Adipose tissue (tissue), 3 donors: ENCODE data around the gene SLC35B2. TPM values are rescaled to one million over a fixed set of nuclear protein-coding genes. Genes with fewer than 3 reads are reported as not detected.

ENCODE experiments used
- H3K27ac ChIP-seq: one replicate; pipeline ENCODE4 v1.5.1; 2013; ENCODE audit warnings: low read depth, low read length
- WGBS, 3 donors: extraction: QIAGEN DNeasy Blood & Tissue Kit; methylation state at CpG; one replicate each; pipeline ENCODE4 v1.1.7; 2013; 5-methylcytosine and 5-hydroxymethylcytosine counted together
- polyA plus RNA-seq, 3 donors: library from polyadenylated mRNA; stranded (reverse); fragments of 200-250 nt; gene quantifications; one replicate each; pipeline ENCODE4 v1.2.3, GENCODE V29; 2013
- donor health status: healthy with polysubstance abuse.
- donor health status: Bipolar disorder and iron deficiency.
- donor health status: healthy.

Gene SLC35B2
- polyA plus RNA-seq, 3 donors = 12.5 to 27.8 (median 26.7) TPM

DNA sequence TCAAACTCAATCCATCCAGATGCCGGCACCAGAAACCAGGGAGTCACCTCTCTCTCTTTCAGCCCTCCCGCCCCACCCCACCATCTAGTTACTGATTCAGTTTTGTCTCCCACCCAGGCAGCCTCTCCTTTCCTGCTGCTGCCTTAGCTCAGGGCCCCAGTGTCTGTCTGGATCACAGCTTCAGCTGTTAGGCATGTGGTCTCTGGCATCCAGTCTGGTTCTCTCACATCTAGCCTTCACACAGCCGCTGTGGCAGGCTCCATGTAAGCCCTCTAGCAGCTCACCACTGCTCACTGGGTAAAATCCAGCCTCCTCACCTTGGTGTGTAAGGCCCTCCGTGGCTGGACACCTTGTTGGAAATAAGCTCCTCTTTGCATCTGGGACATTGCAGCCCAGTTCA lies 34.5 kb upstream of the SLC35B2 start:
- 63 to 78% (median 77%) methylated on average over 4 of the region's 4 CpGs for WGBS, 3 donors
- H3K27ac ChIP-seq = no peak overlapping the region

DNA sequence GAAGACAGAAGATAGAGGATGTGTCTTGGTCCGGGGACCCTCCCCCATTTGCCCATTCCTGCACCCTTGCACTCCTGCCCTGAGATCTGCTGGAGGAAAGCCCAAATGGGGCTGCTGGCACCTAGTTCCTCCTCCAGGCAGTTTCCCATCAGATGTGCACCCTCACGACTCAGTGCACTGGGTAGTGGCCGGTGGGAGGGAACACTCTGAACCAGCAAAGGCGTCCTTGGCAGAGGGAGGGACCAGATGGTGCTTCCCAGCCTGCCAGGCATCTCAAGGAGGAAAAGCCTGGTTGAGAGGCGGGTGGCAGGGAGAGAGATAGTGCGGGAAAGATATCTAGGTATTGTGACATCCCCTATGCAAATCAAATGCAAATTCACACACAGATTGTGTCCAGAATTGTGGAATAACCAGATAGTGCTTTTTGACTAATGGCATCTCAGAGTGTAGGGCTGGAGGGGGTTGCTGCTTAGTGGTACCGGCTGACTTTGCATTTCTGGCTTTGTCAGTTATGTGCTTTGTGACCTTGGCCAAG lies 32.5 kb upstream of the SLC35B2 start:
- no peak overlapping the region for H3K27ac ChIP-seq
- WGBS, 3 donors = 21 to 52% (median 45%) methylated on average over 7 of the region's 7 CpGs

DNA sequence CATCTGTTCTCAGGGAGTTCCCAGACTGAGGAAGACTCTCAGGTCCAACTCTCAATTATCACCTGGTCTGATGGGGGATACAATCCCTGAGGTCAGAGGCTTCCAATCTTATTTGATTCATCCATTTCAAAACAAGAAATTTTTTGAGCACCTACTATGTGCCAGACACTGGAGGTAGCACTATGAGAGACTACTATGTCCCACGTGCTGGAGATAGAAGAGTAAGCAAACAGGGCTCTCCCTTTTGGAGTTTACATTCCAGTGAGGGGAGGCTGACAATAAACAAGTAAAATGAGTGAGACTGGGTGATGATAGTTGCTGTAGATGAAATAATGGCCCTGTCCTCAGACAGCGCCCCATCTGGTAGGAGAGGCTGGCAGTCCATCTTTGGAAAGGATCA lies 29.4 kb upstream of the SLC35B2 start:
- 50 to 58% (median 56%) methylated on average over 2 of the region's 2 CpGs for WGBS, 3 donors
- H3K27ac ChIP-seq = no peak overlapping the region

DNA sequence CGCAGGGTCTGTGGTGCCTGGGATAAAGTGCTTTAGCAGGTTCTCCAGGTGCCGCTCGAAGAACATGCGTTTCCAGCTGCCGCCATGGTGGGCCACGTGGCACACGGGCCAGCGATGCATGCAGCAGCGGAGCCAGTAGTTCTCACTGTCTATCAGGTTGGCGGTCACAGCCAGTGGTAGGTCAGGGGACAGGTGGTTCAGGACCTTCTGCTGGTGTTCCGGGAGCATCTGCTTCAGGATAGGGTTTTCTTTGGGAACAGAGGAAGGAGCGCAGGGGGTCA lies 28.9 kb upstream of the SLC35B2 start:
- no peak overlapping the region for H3K27ac ChIP-seq
- WGBS, 3 donors = 85 to 88% (median 88%) methylated on average over 12 of the region's 12 CpGs

DNA sequence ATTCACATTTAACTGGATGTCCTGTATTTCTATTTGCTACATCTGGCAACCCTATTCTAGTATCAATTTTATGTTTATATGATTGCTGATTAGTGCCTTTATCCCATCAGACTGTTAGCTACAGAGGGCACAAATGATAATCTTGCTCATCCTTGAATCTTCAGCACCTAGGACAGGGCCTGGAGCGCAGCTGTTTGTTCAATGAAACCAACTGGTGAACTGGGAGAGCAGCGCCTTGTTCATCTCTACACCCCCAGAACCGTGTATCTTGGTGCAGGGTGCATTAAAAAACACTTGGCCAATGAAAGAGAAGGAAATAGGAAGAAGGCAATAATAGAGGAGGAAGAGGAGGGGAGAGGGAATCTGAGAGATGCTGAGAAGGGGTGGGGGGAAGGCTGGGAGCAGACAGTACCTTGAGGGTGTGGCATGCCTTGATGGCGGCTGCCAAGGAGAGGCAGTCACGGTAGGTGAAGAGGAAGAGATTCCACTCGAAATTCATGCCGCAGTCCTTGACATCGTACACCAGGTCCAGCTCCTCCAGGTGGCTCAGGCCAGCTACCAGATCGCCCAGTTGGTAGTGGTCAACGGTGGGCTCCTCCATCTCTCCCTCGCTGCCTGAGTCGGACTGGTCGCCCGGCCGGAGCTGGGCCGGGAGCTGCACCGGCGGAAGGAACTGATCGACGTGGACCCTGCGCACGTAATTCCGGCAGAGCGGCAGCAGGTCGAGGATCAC lies 28.4 kb upstream of the SLC35B2 start:
- WGBS, 3 donors = 69 to 82% (median 78%) methylated on average over 25 of the region's 25 CpGs
- H3K27ac ChIP-seq = no peak overlapping the region

DNA sequence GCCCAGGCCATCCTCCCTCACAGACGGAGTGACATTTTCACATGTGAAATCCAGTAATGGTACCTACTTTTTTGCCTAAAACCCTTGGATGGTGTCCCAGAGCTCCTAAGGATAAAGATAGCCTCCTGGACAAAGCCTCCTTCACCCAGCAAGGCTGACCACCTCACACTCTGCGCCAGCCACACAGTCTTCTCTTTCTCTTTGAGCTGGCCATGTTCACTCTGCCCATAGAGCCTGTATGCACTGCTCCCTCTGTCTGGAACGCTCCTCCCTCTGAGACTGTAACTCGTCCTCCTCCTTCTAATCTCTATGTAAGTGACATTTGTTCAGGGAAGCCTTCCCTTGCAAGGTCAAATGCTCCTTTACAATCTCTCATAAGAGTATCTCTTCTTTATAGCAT lies 27.5 kb upstream of the SLC35B2 start:
- 53 to 67% (median 53%) methylated on average over 4 of the region's 4 CpGs for WGBS, 3 donors
- H3K27ac ChIP-seq = no peak overlapping the region

DNA sequence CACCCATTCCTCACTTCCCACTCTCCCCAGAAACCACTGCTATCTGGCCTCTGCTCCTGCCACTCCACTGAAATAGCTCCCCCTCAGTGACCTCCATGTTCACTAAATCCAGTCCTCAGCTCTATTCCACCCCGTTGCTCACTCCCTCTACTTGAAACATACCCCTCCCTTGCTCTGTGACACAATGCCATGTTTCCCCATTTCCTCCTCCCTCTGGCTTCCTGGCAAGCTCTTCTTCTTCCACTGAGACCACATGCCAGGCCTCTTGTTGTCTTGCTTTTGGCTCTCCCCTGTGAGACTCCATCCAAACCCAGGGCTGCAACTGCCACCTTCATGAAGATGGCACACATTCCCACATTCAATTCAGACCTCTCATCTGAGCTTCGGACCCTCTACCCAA lies 26.8 kb upstream of the SLC35B2 start:
- no peak overlapping the region for H3K27ac ChIP-seq
- 44 to 47% (median 46%) methylated on average over 2 of the region's 2 CpGs for WGBS, 3 donors

DNA sequence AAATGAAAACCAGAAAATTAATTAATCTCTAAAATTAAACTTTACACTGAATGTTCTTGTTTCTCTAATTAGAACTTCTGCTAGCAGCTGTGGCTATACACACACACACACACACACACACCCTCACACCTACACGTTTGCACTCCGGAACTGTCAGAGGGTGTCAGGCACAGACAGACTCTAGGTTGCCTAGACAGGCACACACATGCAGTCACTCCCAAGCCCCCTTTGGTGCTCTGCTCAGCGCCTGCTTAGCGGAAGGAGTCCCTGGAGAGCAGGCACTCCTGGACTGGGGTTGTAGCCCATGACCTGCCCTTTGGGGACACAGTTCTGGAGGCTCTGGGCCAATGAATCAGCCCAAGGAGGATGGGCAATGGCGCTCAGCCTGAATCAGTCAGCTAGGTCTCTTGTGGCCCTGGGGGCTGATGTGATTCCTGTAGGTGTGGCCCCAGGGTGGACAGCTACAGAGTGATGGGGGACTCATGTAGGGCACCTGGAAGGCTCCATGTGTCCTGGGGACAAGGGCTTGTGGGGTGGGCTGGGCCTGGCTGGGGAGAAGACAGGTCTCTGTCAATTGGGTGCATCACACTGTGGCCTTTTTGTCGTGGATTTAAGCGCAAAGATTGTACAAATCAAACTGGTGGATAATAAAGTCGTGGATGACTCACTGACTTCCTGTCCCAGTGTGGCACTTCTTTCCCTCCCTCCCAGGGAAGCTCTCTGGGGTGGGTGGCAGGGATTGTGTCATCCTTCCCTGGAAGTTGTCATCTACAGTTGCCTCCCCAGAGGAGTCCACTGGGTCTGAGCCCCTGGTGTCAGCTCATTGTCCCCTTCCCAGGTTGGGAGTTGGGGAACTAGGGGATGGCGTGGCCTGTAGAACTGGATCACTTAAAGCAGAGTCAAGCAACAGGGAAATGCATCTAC lies 21.7 kb upstream of the SLC35B2 start:
- no peak overlapping the region for H3K27ac ChIP-seq
- WGBS, 3 donors = 60 to 64% (median 64%) methylated on average over 9 of the region's 9 CpGs

DNA sequence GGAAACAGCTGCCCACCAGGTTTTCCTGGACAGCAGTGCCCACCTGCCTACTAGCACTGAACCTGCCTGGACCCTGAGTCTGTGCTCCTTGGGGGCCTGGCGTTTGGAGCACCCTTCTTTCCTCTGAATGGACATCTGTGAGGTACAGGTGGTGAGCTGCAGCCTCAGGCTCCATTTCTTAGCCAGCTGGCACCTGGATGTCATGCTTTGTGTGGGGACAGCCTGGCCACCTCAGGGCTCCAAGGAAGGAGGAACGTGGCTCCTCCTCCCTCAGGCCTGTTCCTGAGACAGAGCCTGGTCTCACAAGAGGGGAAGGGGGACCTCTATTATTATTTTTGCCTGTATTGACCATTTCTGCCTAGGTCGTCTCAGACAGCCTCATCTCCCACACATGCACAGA lies 21.0 kb upstream of the SLC35B2 start:
- H3K27ac ChIP-seq = no peak overlapping the region
- WGBS, 3 donors = 60 to 72% (median 70%) methylated on average over 3 of the region's 3 CpGs

DNA sequence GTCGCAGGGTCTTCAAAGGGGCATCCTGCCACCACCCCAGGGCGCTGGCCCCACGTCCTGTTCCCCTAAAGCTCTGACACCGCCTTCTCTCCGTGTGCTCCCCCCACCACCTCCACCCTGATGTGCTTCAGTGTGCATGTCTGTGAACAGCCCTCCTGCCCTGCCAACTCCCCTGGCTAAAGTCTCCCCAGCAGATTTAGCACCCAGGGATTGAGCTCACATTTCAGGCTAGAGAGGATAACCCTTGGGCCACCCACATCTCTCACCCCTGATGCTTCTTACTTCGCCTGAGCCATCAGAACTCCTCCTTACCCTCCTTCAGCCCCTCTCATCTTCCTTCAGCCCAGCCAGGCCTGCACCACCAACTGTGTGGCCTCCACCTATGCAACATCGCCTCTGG lies 20.4 kb upstream of the SLC35B2 start:
- H3K27ac ChIP-seq = no peak overlapping the region
- 80 to 86% (median 81%) methylated on average over 7 of the region's 7 CpGs for WGBS, 3 donors

DNA sequence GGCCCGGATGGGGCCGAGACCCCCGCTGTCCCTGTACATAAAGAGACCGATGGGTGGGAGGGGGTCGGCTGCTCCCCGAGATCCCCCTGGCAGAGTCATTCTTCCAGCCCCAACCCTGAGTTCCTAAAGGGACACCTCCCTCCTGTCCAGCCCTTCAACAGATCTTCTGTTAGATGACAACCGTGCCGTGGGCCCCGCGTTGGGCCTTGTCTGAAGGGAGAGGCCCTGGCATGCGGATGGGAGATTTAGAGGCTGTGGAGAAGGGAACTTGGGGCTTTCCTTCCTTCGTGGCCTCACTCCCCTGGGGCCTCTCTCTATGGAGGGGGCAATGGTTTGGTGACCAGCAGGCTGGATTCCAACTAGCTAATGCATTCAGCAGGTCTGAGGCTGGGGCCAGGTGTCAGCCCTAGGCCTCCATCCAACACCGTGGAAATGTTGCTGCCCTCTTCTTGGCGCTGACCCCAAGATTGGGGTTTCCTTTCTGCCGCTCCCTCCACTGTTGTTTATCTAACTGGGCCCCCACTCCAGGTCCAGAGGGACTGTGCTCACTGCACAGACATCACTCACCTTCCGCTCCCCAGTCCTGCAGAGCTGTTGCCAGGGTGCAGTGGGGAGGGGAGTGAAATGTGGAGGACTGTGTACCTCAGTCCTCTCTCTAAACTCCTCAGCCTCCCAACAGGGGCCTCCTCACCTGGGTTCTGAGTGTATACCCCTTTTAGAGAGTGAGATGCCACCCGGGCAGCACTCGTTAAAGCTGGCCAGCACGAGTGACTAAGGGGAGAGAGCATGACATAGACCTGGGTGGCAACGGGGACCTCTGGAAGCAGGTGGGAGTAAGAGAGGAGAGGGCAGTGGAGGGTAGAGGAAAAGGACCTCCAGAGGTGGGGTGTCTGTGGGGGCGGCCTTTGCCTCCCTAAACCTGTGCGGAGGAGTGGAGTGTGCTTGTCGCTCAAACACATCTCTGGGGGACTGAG lies 19.6 kb upstream of the SLC35B2 start:
- 73 to 83% (median 82%) methylated on average over 23 of the region's 23 CpGs for WGBS, 3 donors
- no peak overlapping the region for H3K27ac ChIP-seq

DNA sequence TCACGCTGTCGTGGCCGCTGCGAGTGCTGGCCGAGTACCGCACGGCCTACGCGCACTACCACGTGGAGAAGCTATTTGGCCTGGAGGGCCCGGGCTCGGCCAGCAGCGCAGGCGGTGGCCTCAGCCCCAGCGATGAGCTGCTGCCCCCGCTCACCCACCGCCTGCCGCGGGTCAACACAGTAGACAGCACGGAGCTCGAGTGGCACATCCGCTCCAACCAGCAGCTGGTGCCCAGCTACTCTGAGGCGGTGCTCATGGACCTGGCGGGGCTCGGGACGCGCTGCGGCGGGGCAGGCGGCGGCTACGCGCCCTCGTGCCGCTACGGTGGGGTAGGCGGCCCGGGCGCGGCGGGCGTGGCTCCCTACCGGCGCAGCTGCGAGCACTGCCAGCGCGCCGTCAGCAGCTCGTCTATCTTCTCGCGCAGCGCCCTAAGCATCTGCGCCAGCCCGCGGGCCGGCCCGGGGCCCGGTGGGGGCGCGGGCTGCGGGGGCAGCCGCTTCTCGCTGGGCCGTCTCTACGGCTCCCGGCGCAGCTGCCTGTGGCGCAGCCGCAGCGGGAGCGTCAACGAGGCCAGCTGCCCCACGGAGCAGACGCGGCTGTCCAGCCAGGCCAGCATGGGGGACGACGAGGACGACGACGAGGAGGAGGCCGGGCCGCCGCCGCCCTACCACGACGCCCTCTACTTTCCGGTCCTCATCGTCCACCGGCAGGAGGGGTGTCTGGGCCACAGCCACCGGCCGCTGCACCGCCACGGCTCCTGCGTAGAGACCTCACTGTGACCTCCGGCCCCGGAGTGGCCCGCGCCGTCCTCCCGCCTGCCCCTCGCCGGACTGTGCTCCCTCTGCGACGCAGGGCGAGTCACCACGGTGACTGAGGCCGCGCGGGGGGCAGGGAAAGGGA lies 18.7 kb upstream of the SLC35B2 start:
- WGBS, 3 donors = 9 to 14% (median 10%) methylated on average over 86 to 109 of the region's 109 CpGs
- no peak overlapping the region for H3K27ac ChIP-seq

DNA sequence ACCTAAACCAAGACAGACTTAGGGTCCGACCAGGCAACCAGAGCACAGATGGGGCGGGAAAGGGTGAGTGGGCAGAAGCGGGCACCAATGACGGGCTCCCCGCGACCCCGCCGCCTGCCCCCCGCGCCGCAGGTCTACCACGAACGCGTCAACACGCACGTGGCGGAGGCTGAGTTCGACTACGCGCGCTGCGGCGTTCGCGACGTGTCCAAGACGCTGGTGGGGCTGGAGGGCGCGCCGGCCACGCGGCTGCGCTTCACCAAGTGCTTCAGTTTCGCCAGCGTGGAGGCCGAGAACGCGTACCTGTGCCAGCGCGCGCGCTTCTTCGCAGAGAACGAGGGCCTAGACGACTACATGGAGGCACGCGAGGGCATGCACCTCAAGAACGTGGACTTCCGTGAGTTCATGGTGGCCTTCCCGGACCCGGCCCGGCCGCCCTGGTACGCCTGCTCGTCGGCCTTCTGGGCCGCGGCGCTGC lies 18.0 kb upstream of the SLC35B2 start:
- WGBS, 3 donors = 77 to 85% (median 82%) methylated on average over 59 of the region's 59 CpGs
- no peak overlapping the region for H3K27ac ChIP-seq

DNA sequence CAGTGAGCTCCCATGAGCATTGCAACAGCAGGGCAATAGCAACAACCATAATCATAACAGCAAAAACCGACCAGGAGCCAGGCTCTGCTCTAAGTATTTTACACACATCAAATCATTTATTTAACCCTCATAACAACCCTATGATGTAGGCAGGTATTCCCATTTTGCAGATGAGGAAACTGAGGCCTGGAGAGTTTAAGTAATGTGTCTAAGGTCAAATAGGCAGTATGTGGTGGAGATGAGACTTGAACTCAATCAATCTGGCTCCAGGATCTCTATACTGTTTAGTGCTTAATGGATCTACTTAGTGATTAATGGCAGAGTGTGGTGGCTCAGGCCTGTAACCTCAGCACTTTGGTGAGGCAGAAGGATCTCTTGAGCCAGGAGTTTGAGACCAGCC lies 16.3 kb upstream of the SLC35B2 start:
- 41 to 68% (median 61%) methylated on average over 1 of the region's 1 CpG for WGBS, 3 donors
- H3K27ac ChIP-seq = no peak overlapping the region

DNA sequence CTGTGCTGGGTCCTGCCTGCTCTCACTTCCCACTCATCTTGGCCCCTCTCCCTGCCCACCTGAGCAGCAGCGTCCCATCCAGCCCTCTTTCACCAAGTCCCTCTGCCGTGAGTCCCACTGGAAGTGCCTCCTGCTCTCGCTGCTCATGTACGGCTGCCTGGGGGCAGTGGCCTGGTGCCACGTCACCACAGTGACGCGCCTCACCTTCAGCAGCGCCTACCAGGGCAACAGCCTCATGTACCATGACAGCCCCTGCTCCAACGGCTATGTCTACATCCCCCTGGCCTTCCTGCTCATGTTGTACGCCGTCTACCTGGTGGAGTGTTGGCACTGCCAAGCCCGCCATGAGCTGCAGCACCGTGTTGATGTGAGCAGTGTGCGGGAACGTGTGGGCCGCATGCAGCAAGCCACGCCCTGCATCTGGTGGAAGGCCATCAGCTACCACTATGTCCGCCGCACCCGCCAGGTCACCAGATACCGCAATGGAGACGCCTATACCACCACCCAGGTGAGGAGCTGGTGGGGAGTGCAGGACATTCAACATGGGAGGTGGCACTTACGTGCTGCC lies 15.8 kb upstream of the SLC35B2 start:
- no peak overlapping the region for H3K27ac ChIP-seq
- 83 to 88% (median 86%) methylated on average over 23 of the region's 23 CpGs for WGBS, 3 donors

DNA sequence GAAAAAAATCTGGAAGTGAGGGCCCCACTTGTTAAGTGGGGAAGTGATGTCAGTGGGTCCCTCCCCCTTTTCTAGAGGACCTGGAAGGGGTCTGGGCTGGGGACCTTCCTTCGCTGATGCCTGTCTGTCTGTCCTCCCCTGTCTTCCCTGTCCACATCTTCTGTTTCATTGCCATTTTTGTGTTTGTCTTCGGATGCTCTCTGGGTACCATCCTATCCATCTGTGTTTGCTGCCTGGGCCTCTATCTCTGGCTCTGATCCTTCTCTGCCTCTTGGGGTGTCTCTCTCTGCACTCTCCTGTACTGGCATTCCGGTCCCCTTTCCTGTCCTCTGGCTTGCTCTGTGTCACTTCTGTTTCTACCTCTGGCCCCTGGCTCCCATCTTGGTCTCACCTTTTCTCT lies 15.2 kb upstream of the SLC35B2 start:
- WGBS, 3 donors = 81 to 89% (median 81%) methylated on average over 3 of the region's 3 CpGs
- no peak overlapping the region for H3K27ac ChIP-seq

DNA sequence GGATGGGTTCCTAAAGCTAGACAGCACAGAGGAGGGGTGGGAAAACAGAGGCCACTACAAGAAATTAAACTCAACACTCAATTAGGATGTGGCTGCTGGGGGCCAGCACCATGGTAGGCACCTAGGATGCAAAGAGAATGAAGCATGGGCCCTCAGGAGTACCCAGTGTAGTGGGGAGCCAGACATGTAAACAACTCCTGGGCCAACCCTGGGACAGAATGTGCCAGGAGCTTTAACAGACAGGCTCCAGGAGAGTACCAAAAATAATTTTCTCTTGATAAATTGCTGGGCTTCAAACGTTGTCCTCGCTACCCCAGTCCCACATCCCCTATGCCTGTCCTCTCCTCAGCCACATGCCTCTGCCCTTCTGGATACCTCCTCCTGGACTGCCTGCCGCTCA lies 14.6 kb upstream of the SLC35B2 start:
- no peak overlapping the region for H3K27ac ChIP-seq
- WGBS, 3 donors = 61 to 66% (median 62%) methylated on average over 3 of the region's 3 CpGs
